Neural cell (in vitro differentiated cells): ENCODE data around the gene RPRD1A. TPM values are rescaled to one million over a fixed set of nuclear protein-coding genes. Genes with fewer than 3 reads are reported as not detected.

Source experiments
- H2AFZ ChIP-seq: fragments of 200-600, 300-800 bp; sonication (generic), shearing (Covaris generic); 2 replicates; pipeline ENCODE4 v1.6.0; 2014; ENCODE audit warnings: low read depth, mild to moderate bottlenecking, antibody characterized with exemption, low read length, moderate library complexity
- H3F3A ChIP-seq: fragments of 200-600 bp; shearing (Covaris generic); 2 replicates; pipeline ENCODE4 v1.6.1; 2016; ENCODE audit warnings: mild to moderate bottlenecking, moderate library complexity, mixed read lengths, antibody characterized with exemption, low read length; ENCODE audit not compliant: insufficient read depth, poor library complexity, severe bottlenecking
- H3K27ac ChIP-seq: fragments of 200-600, 300-800 bp; sonication (generic), shearing (Covaris generic); 2 replicates; pipeline ENCODE4 v1.5.1; 2014; ENCODE audit warnings: mild to moderate bottlenecking, low read length, moderate library complexity
- H3K27me3 ChIP-seq: fragments of 300-800, 200-600 bp; sonication (generic), shearing (Covaris generic); 2 replicates; pipeline ENCODE4 v1.6.0; 2014; ENCODE audit warnings: mild to moderate bottlenecking, low read depth, low read length, moderate library complexity; ENCODE audit not compliant: insufficient read depth
- H3K36me3 ChIP-seq: fragments of 300-800, 200-600 bp; sonication (generic), shearing (Covaris generic); 2 replicates; pipeline ENCODE4 v1.5.1; 2014; ENCODE audit warnings: mild to moderate bottlenecking, antibody characterized with exemption, low read length, moderate library complexity; ENCODE audit not compliant: insufficient read depth
- H3K4me2 ChIP-seq: fragments of 300-800, 200-600 bp; sonication (generic), shearing (Covaris generic); 2 replicates; pipeline ENCODE4 v1.6.0; 2014; ENCODE audit warnings: mild to moderate bottlenecking, low read length
- H3K4me3 ChIP-seq: fragments of 300-800, 200-600 bp; sonication (generic), shearing (Covaris generic); 2 replicates; pipeline ENCODE4 v1.5.1; 2014; ENCODE audit warnings: mild to moderate bottlenecking, low read length, moderate library complexity
- H3K79me2 ChIP-seq: fragments of 200-600 bp; shearing (Covaris generic); replicated peaks from 2 replicates; pipeline ENCODE4 v1.6.0; 2014; ENCODE audit warnings: mild to moderate bottlenecking, low read length, moderate library complexity; ENCODE audit not compliant: insufficient read depth
- H3K9ac ChIP-seq: fragments of 300-800, 200-600 bp; sonication (generic), shearing (Covaris generic); 2 replicates; pipeline ENCODE4 v1.6.1; 2016; ENCODE audit warnings: mild to moderate bottlenecking, low read length, mixed read lengths
- H3K9me2 ChIP-seq: fragments of 200-600 bp; shearing (Covaris generic); 2 replicates; pipeline ENCODE4 v1.6.1; 2016; ENCODE audit warnings: mild to moderate bottlenecking, low read length, mixed read lengths; ENCODE audit not compliant: insufficient read depth
- H3K9me3 ChIP-seq: fragments of 200-600, 300-800 bp; sonication (generic), shearing (Covaris generic); 2 replicates; pipeline ENCODE4 v1.6.1; 2016; ENCODE audit warnings: mild to moderate bottlenecking, mixed run types, low read length, moderate library complexity, mixed read lengths
- H4K20me1 ChIP-seq: fragments of 200-600 bp; shearing (Covaris generic); 2 replicates; pipeline ENCODE4 v1.6.1; 2016; ENCODE audit warnings: mild to moderate bottlenecking, mixed run types; ENCODE audit not compliant: insufficient read depth
- EP300 ChIP-seq: fragments of 450-650 bp; conservative IDR thresholded peaks from 2 replicates; pipeline ENCODE4 v1.6.1; 2014; ENCODE audit warnings: antibody characterized with exemption, mild to moderate bottlenecking, moderate library complexity; ENCODE audit not compliant: poor library complexity, severe bottlenecking
- EZH2 ChIP-seq: fragments of 200-600, 300-800 bp; shearing (Covaris generic), sonication (generic); IDR thresholded peaks from 2 replicates; pipeline ENCODE4 v1.6.1; 2014; ENCODE audit warnings: antibody characterized with exemption, low read length, borderline replicate concordance, mild to moderate bottlenecking; ENCODE audit not compliant: insufficient read depth, poor library complexity, severe bottlenecking
- MXI1 ChIP-seq: fragments of 450-650 bp; conservative IDR thresholded peaks from 2 replicates; pipeline ENCODE4 v1.6.1; 2014; ENCODE audit warnings: antibody characterized with exemption, mild to moderate bottlenecking; ENCODE audit not compliant: poor library complexity, severe bottlenecking
- POLR2AphosphoS5 ChIP-seq: IDR thresholded peaks from 2 replicates; pipeline ENCODE4 v1.6.1; 2012
- RAD21 ChIP-seq: fragments of 450-650 bp; conservative IDR thresholded peaks from 2 replicates; pipeline ENCODE4 v1.6.1; 2014; ENCODE audit warnings: antibody characterized with exemption, mild to moderate bottlenecking, moderate library complexity
- SMC3 ChIP-seq: fragments of 450-650 bp; conservative IDR thresholded peaks from 2 replicates; pipeline ENCODE4 v1.6.1; 2014; ENCODE audit warnings: antibody characterized with exemption, mild to moderate bottlenecking, moderate library complexity; ENCODE audit not compliant: poor library complexity
- TAF1 ChIP-seq: IDR thresholded peaks from 2 replicates; pipeline ENCODE4 v1.6.1; 2012; ENCODE audit warnings: low read depth
- polyA plus RNA-seq: library from polyadenylated mRNA; depleted of rRNA; stranded (reverse); fragments of >200 nt; gene quantifications from 2 replicates; pipeline ENCODE4 v1.2.3, GENCODE V29; 2014
- TF ChIP-seq, protein P1 (sequence below): IDR thresholded peaks from 2 replicates; pipeline ENCODE4 v1.6.1; 2012; ENCODE audit warnings: borderline replicate concordance
- TF ChIP-seq, protein P2 (sequence below): fragments of 450-650 bp; IDR thresholded peaks from 2 replicates; pipeline ENCODE4 v1.5.1; 2014; ENCODE audit warnings: antibody characterized with exemption, mild to moderate bottlenecking, moderate library complexity; ENCODE audit not compliant: poor library complexity, severe bottlenecking

The RPRD1A gene
- polyA plus RNA-seq, 1 donor from 2014 or later, result 129 TPM

DNA sequence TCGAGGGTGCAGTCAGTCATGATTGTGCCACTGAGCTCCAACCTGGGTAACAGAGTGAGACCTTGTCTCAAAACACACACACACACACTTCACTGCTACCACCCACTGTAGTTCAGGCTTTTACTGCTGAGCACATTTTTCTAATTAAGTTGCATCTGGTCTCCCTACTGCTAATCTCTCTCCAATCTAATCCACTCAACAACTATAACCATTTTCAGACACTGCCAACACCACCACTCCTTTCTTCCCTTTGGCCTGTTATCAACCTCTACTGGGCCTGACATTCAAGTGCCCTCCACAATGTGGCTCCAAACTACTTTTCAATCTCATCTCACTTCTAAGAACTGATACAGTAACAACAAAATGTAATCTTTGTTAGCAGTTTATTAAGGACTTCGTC, 50.1 kb downstream of the RPRD1A start:
- TF ChIP-seq MXI1, result no peak
- no peak for TF ChIP-seq EP300
- TF ChIP-seq POLR2AphosphoS5, result no peak
- no peak for TF ChIP-seq EZH2
- TF ChIP-seq TAF1, result no peak
- TF ChIP-seq, protein P1, sequence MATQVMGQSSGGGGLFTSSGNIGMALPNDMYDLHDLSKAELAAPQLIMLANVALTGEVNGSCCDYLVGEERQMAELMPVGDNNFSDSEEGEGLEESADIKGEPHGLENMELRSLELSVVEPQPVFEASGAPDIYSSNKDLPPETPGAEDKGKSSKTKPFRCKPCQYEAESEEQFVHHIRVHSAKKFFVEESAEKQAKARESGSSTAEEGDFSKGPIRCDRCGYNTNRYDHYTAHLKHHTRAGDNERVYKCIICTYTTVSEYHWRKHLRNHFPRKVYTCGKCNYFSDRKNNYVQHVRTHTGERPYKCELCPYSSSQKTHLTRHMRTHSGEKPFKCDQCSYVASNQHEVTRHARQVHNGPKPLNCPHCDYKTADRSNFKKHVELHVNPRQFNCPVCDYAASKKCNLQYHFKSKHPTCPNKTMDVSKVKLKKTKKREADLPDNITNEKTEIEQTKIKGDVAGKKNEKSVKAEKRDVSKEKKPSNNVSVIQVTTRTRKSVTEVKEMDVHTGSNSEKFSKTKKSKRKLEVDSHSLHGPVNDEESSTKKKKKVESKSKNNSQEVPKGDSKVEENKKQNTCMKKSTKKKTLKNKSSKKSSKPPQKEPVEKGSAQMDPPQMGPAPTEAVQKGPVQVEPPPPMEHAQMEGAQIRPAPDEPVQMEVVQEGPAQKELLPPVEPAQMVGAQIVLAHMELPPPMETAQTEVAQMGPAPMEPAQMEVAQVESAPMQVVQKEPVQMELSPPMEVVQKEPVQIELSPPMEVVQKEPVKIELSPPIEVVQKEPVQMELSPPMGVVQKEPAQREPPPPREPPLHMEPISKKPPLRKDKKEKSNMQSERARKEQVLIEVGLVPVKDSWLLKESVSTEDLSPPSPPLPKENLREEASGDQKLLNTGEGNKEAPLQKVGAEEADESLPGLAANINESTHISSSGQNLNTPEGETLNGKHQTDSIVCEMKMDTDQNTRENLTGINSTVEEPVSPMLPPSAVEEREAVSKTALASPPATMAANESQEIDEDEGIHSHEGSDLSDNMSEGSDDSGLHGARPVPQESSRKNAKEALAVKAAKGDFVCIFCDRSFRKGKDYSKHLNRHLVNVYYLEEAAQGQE, result no peak
- TF ChIP-seq, protein P2, sequence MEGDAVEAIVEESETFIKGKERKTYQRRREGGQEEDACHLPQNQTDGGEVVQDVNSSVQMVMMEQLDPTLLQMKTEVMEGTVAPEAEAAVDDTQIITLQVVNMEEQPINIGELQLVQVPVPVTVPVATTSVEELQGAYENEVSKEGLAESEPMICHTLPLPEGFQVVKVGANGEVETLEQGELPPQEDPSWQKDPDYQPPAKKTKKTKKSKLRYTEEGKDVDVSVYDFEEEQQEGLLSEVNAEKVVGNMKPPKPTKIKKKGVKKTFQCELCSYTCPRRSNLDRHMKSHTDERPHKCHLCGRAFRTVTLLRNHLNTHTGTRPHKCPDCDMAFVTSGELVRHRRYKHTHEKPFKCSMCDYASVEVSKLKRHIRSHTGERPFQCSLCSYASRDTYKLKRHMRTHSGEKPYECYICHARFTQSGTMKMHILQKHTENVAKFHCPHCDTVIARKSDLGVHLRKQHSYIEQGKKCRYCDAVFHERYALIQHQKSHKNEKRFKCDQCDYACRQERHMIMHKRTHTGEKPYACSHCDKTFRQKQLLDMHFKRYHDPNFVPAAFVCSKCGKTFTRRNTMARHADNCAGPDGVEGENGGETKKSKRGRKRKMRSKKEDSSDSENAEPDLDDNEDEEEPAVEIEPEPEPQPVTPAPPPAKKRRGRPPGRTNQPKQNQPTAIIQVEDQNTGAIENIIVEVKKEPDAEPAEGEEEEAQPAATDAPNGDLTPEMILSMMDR, result no peak
- no peak for TF ChIP-seq SMC3
- no peak for TF ChIP-seq RAD21
- no peak overlapping the region for H3K27ac ChIP-seq
- no peak overlapping the region for H3K4me3 ChIP-seq
- no peaks in the 10 kb centered on the region for H3K9me3 ChIP-seq
- no peaks in the 10 kb centered on the region for H3K9me2 ChIP-seq
- H3K27me3 ChIP-seq, result no peaks in the 10 kb centered on the region
- H3F3A ChIP-seq, result no peaks in the 10 kb centered on the region
- H2AFZ ChIP-seq, result no peak overlapping the region
- H3K36me3 ChIP-seq, result no peaks in the 10 kb centered on the region
- no peaks in the 10 kb centered on the region for H3K79me2 ChIP-seq
- H3K4me2 ChIP-seq, result no peak overlapping the region
- no peak overlapping the region for H3K9ac ChIP-seq
- no peaks in the 10 kb centered on the region for H4K20me1 ChIP-seq

DNA sequence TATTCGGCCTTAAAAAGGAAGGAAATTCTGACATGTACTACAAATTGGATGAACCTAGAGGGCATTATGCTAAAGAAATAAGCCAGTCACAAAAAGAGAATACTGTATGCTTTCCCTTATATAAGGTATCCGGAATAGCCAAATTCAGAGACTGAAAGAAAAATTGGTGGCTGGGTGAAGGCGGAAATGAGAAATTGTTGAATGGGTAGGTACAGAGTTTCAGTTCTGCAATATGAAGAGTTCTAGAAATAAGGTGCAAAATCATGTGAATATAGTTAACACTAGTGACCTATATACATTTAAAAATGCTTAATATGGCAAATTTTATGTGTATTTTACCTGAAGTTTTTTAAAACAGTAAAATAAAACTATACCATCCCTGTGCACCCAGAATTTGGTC, 51.7 kb downstream of the RPRD1A start:
- no peak overlapping the region for H3K4me2 ChIP-seq
- H3K27ac ChIP-seq, result no peak overlapping the region
- no peak overlapping the region for H3K9ac ChIP-seq
- no peak overlapping the region for H2AFZ ChIP-seq
- no peaks in the 10 kb centered on the region for H3K36me3 ChIP-seq
- no peaks in the 10 kb centered on the region for H3K9me3 ChIP-seq
- no peak overlapping the region for H3K4me3 ChIP-seq
- H3F3A ChIP-seq, result no peaks in the 10 kb centered on the region
- H3K9me2 ChIP-seq, result no peaks in the 10 kb centered on the region
- TF ChIP-seq TAF1 (no peak), POLR2AphosphoS5 (no peak), EP300 (no peak), EZH2 (no peak)
- no peaks in the 10 kb centered on the region for H3K79me2 ChIP-seq
- no peaks in the 10 kb centered on the region for H4K20me1 ChIP-seq
- no peaks in the 10 kb centered on the region for H3K27me3 ChIP-seq

DNA sequence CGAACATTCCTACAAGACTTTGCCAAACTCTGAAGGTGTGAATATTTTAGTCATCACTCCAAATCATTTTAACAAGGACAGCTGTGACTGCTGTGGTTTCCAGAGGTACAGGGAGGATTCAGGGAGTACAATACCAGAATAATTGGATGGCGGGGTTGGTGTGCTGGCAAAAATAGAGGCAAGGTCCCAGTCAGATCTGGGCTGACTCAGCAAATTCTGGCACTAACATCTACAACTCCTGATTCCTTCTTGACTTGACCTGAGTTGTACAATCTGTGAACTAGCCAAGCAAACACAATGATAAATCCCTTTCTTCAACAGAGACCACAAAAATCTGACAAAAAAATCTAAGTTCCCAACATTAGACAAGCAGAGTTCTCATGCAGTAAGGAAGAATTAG, 54.5 kb downstream of the RPRD1A start:
- Histone ChIP-seq H3K4me3 (no peak overlapping the region), H3K27ac (no peak overlapping the region), H3K9me2 (no peaks in the 10 kb centered on the region)

More for the DNA sequence above, 54.5 kb downstream of the RPRD1A start:
- Histone ChIP-seq H3K9me3 (no peaks in the 10 kb centered on the region), H3K36me3 (no peaks in the 10 kb centered on the region), H3K27me3 (no peaks in the 10 kb centered on the region), H4K20me1 (no peaks in the 10 kb centered on the region), H2AFZ (no peak overlapping the region), H3F3A (no peaks in the 10 kb centered on the region), H3K4me2 (no peak overlapping the region), H3K9ac (no peak overlapping the region), H3K79me2 (no peaks in the 10 kb centered on the region)
- no peak for TF ChIP-seq TAF1
